Panc1 (cell line): ENCODE measurements around the gene SLC51A. TPM values are rescaled to one million over a fixed set of nuclear protein-coding genes. Genes with fewer than 3 reads are reported as not detected.

ENCODE experiments used
- ATAC-seq: fragments of 200-7000 bp; cut with Tn5 transposase; 2 replicates; pipeline ENCODE4 v1.9.1; 2020; ENCODE audit warnings: mild to moderate bottlenecking, moderate library complexity
- BruUV-seq: library from RNA; stranded (reverse); fragments of 400-500 nt; replicated peaks from 2 replicates; lab custom pipeline; 2021; lab: Mats Ljungman, UMichigan
- CTCF ChIA-PET: fragments of 300-600 bp; sonication (Branson Sonifier 250); formaldehyde crosslinking; loops from one replicate; lab custom pipeline; 2022; ENCODE audit warnings: antibody characterized with exemption; lab: Charles Lee
- POLR2A ChIA-PET: fragments of 300-600 bp; sonication (Branson Sonifier 250); formaldehyde crosslinking; loops from one replicate; lab custom pipeline; 2022; ENCODE audit warnings: antibody characterized with exemption; lab: Charles Lee
- DNase-seq: peaks from one replicate; pipeline ENCODE4 v3.0.0-alpha.2; 2010; ENCODE audit warnings: low read depth, low spot score
- H3K27ac ChIP-seq: 2 replicates; pipeline ENCODE4 v1.5.1; 2011; ENCODE audit warnings: mild to moderate bottlenecking, low read length, inconsistent platforms
- H3K27me3 ChIP-seq: fragments of 200-500 bp; sonication (Bioruptor generic); 2 replicates; pipeline ENCODE4 v1.6.0; 2014; ENCODE audit warnings: low read length, inconsistent platforms; ENCODE audit not compliant: control insufficient read depth, insufficient read depth
- H3K36me3 ChIP-seq: fragments of 200-500 bp; sonication (Bioruptor generic); 2 replicates; pipeline ENCODE4 v1.5.1; 2014; ENCODE audit warnings: inconsistent platforms, mild to moderate bottlenecking, low read length, moderate library complexity; ENCODE audit not compliant: control insufficient read depth, insufficient read depth
- H3K4me1 ChIP-seq: 2 replicates; pipeline ENCODE4 v1.5.1; 2011; ENCODE audit warnings: inconsistent platforms, mild to moderate bottlenecking, low read length, moderate library complexity; ENCODE audit not compliant: control insufficient read depth, insufficient read depth
- H3K4me3 ChIP-seq, 2 experiments: 2 replicates each; pipeline ENCODE4 v1.5.1; 2011 to 2012; ENCODE audit warnings: low read depth in 2 of 2, low read length in 2 of 2, mild to moderate bottlenecking in 2 of 2, inconsistent platforms in 1 of 2, moderate library complexity in 1 of 2
- H3K9me3 ChIP-seq: fragments of 200-500 bp; sonication (Bioruptor generic); 2 replicates; pipeline ENCODE4 v1.5.1; 2014; ENCODE audit warnings: low read depth, mild to moderate bottlenecking, inconsistent platforms, low read length, moderate library complexity; ENCODE audit not compliant: control insufficient read depth, insufficient read depth
- CTCF ChIP-seq: fragments of 450-650 bp; IDR thresholded peaks from 2 replicates; pipeline ENCODE4 v1.5.1; 2017; ENCODE audit warnings: mild to moderate bottlenecking
- POLR2AphosphoS5 ChIP-seq: IDR thresholded peaks from 2 replicates; pipeline ENCODE4 v1.6.1; 2012; ENCODE audit warnings: mild to moderate bottlenecking, low read depth, low read length, moderate library complexity
- SIN3A ChIP-seq: IDR thresholded peaks from 2 replicates; pipeline ENCODE4 v1.6.1; 2012; ENCODE audit warnings: low read depth, mild to moderate bottlenecking, low read length, moderate library complexity, borderline replicate concordance; ENCODE audit not compliant: insufficient read depth
- TCF7L2 ChIP-seq: IDR thresholded peaks from 2 replicates; pipeline ENCODE4 v1.6.1; 2011; ENCODE audit warnings: mild to moderate bottlenecking, low read depth, low read length, inconsistent platforms
- in situ Hi-C: cut with HindIII; loops from 2 replicates; pipeline ENCODE4 v1.10.0; 2016; ENCODE audit warnings: low sequenced_read_pairs, low pct_unique_long_range_greater_than_20kb
- intact Hi-C: fragments of 100-400 bp; cut with micrococcal nuclease; formaldehyde crosslinking; loops from one replicate; pipeline ENCODE4 v1.10.0; 2022; ENCODE audit not compliant: unreplicated experiment
- total RNA-seq: library from RNA; stranded (reverse); gene quantifications from one replicate; pipeline ENCODE4 v1.2.1, GENCODE V29; 2021; ENCODE audit not compliant: unreplicated experiment
- TF ChIP-seq, protein P1 (sequence below), 2 experiments: IDR thresholded peaks; 2 replicates each; pipeline ENCODE4 v1.6.1; 2011 to 2012; ENCODE audit warnings: low read depth in 2 of 2, control low read depth in 1 of 2, low read length in 1 of 2, mild to moderate bottlenecking in 1 of 2, moderate library complexity in 1 of 2; ENCODE audit not compliant: insufficient read depth in 1 of 2

The SLC51A gene
- total RNA-seq, 1 experiment from 2014 or later = not detected

- no peak for DNase-seq
- no peaks in the 10 kb centered on the region for H3K27me3 ChIP-seq
- ATAC-seq = peak; percentile 18; the same call in 1 of the 2 replicates
- H3K9me3 ChIP-seq = no peaks in the 10 kb centered on the region
- no peak overlapping the region for H3K4me3 ChIP-seq
- in situ Hi-C loops = no loop called here
- intact Hi-C loops = no loop called here
- ChIA-PET POLR2A (no interaction called here), CTCF (interaction anchor here (0.5 kb wide), 1 partner anchor 14 kb away, joined by 3 read pairs; no protein-coding TSS in a partner anchor)
- TF ChIP-seq, protein P1, sequence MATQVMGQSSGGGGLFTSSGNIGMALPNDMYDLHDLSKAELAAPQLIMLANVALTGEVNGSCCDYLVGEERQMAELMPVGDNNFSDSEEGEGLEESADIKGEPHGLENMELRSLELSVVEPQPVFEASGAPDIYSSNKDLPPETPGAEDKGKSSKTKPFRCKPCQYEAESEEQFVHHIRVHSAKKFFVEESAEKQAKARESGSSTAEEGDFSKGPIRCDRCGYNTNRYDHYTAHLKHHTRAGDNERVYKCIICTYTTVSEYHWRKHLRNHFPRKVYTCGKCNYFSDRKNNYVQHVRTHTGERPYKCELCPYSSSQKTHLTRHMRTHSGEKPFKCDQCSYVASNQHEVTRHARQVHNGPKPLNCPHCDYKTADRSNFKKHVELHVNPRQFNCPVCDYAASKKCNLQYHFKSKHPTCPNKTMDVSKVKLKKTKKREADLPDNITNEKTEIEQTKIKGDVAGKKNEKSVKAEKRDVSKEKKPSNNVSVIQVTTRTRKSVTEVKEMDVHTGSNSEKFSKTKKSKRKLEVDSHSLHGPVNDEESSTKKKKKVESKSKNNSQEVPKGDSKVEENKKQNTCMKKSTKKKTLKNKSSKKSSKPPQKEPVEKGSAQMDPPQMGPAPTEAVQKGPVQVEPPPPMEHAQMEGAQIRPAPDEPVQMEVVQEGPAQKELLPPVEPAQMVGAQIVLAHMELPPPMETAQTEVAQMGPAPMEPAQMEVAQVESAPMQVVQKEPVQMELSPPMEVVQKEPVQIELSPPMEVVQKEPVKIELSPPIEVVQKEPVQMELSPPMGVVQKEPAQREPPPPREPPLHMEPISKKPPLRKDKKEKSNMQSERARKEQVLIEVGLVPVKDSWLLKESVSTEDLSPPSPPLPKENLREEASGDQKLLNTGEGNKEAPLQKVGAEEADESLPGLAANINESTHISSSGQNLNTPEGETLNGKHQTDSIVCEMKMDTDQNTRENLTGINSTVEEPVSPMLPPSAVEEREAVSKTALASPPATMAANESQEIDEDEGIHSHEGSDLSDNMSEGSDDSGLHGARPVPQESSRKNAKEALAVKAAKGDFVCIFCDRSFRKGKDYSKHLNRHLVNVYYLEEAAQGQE (IDR thresholded peaks at IDR 0.05; ENCODE audit: insufficient read depth in 1 of 2, low read depth in 2 of 2, low read length in 1 of 2) = no peak
- TF ChIP-seq POLR2AphosphoS5 (no peak), SIN3A (no peak), TCF7L2 (no peak), CTCF (no peak)
- no peaks in the 10 kb centered on the region for H3K4me1 ChIP-seq
- no peak overlapping the region for H3K27ac ChIP-seq
- no TSS peak for BruUV-seq
- no peaks in the 10 kb centered on the region for H3K36me3 ChIP-seq
Measured at GRCh38 chr3:196227121-196227561, 10.8 kb downstream of the SLC51A start.

DNA sequence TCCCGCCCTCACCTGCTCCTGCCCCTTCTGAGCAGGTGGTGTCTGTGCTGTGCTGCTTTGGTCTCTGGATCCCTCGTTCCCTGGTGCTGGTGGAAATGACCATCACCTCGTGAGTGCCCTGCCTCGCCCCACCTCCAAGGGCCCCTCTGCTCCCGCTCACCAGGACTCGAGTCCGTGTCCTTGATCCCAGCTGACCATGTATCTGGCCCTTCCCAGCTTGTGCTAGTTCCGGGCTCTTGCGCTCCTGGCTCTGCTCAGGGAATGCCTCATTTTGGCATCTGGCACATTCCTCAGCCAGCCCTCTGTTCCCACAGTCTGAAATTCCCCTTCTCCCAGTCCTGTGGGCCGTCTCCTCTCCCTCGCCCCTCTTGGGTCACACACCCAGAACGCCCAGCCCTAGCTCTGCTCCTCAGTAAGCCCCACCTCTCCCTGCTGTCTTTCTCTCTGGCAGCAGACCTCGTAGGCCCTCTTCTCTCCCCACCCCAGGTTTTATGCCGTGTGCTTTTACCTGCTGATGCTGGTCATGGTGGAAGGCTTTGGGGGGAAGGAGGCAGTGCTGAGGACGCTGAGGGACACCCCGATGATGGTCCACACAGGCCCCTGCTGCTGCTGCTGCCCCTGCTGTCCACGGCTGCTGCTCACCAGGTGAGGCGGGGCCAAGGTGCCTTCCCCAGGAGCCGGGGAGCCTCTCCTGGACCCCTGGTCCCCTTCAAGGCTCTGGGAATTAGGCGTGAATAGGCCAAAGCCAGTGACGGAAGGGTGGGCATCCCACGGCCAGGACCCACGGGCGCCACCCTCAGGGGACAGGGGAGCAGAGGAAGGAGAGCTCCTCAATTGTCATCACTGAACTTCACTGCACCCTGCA, 11.5 kb downstream of the SLC51A start:
- H3K27ac ChIP-seq = no peak overlapping the region
- H3K9me3 ChIP-seq = no peaks in the 10 kb centered on the region
- CTCF ChIA-PET = interaction anchor here (0.5 kb wide), 1 partner anchor 13 kb away, joined by 3 read pairs; no protein-coding TSS in a partner anchor
- in situ Hi-C loops = no loop called here
- no peaks in the 10 kb centered on the region for H3K4me1 ChIP-seq
- BruUV-seq = no TSS peak
- DNase-seq = no peak
- intact Hi-C loops = no loop called here
- POLR2A ChIA-PET = no interaction called here
- TF ChIP-seq, protein P1 (IDR thresholded peaks at IDR 0.05; ENCODE audit: insufficient read depth in 1 of 2, low read depth in 2 of 2, low read length in 1 of 2) = no peak
- TF ChIP-seq TCF7L2 (no peak), SIN3A (no peak), POLR2AphosphoS5 (no peak), CTCF (no peak)
- H3K27me3 ChIP-seq = no peaks in the 10 kb centered on the region
- no peaks in the 10 kb centered on the region for H3K36me3 ChIP-seq
- no peak overlapping the region for H3K4me3 ChIP-seq
- ATAC-seq = peak; percentile 36
